22Rv1 (cell line): ENCODE data around the gene CSTF1.

ENCODE experiments used
- ZFX ChIP-seq: fragments of 450-650 bp; IDR thresholded peaks from 2 replicates; pipeline ENCODE4 v1.6.1; 2017; ENCODE audit warnings: antibody characterized with exemption, borderline replicate concordance
- TF ChIP-seq, protein P1 (sequence below): fragments of 450-650 bp; IDR thresholded peaks from 2 replicates; pipeline ENCODE4 v1.5.1; 2017; ENCODE audit warnings: mild to moderate bottlenecking

DNA sequence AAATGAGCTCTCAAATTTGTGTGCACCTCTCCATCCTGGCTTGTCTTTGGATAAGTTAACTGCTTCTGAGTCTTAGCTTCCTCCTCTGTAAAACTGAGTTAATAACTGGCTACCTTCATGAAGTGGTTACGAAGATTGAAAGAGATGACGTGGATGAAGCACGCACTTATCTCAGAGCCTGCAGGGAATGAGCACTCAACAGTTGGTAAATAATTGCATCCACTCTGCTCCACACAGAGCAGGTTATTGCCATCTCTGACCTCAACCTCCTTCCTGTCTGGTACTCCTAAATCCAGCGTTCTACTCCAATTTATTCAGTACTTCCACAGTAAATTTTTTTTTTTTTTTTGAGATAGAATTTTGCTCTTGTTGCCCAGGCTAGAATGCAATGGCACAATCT lies 7.3 kb upstream of the CSTF1 start:
- TF ChIP-seq, protein P1, sequence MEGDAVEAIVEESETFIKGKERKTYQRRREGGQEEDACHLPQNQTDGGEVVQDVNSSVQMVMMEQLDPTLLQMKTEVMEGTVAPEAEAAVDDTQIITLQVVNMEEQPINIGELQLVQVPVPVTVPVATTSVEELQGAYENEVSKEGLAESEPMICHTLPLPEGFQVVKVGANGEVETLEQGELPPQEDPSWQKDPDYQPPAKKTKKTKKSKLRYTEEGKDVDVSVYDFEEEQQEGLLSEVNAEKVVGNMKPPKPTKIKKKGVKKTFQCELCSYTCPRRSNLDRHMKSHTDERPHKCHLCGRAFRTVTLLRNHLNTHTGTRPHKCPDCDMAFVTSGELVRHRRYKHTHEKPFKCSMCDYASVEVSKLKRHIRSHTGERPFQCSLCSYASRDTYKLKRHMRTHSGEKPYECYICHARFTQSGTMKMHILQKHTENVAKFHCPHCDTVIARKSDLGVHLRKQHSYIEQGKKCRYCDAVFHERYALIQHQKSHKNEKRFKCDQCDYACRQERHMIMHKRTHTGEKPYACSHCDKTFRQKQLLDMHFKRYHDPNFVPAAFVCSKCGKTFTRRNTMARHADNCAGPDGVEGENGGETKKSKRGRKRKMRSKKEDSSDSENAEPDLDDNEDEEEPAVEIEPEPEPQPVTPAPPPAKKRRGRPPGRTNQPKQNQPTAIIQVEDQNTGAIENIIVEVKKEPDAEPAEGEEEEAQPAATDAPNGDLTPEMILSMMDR, result no peak
- no peak for TF ChIP-seq ZFX
